Measurements from ENCODE around the gene ELFN2.
"Not testable (repeated sequence)": the region's sequence is repeated elsewhere in the genome, so short reads cannot be mapped to it uniquely, and the experiment has no call there.

Gene ELFN2

GRCh38 chr22:37335806-37336199 is 91.5 kb downstream of the ELFN2 start:
- no peak for DNase-seq (ENCODE audit: low spot score)

DNA sequence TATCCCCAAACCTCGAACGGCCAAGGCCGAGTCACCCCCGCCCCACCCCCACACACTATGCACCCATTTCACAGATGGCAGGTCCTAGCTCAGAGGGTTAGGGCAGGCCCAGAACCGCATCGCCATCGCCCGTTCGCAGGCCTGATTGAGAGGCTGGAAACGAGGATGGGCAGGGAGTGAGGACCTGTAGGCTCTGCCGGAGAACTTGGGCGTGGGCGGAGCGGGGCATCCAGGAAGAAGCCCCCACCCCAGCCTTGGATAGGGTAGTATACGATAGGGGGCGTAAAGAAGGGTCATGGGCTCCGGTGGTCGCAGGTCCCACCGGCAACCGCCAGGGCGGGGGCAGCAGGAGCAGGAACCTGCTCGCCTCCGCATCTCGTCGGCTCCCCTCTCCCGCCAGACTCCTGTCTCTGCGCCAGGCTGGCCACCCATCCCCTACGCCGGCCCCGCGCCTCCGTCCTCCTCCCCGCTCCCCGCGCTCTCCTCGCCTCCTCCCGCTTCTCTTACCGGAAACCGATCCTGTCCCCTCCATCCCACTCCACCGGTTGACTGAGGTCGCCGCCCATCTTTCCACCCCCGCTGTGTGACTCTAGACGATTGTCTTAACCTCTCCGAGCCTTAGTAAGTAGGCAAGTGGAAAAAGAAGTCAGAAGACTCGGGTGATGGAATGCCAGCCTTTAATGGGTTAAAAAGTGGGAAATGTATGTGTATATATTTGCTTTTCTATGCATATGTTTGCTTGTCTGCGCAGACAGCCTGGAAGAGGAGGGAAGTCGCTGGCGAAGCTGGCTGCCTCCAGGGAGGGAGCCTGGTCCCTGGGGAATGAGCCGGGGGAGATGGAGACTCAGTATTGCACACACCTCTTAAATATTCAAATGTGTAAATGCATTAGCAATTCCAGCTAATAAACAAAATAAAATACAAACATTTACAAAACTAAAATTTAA is 92.1 kb downstream of the ELFN2 start:
- DNase-seq (ENCODE audit: low spot score): no peak

- no peak for DNase-seq (ENCODE audit: low spot score)
These were observed 92.8 kb downstream of the ELFN2 start for GRCh38 chr22:37334461-37334858.

DNA sequence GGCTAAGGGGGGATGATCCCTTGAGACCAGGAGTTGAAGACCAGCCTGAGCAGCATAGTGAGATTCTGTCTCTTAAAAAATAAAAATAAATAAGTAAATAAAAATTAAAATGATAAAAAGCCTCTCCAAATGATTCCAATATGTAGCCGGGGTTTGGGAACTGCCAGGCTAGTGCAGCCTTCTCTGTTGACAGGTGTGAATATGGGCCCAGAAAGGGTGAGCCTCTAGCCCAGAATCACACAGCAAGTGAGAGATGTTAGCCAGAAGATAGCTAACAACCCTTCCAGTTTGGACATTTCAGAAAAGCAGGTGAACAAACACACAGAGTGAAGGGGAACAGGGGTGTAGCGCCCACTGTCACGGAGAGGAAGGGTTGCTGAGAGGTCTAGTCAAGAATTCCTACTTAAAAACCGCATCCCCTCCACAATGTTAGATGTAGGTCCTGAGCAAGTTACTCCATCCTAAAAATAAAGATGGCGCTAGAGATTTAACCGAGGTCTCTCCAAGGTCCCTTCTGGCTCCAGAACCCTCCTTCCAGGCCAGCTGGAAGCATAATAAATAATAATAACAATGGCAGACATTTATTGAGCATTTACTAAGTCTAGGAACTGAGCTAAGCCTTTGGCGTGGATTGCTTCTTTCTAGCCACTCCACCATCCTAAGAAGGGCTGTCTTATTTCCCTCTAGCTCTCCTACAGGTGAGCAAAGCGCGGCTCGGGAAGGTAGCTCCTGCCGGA is 93.4 kb downstream of the ELFN2 start:
- no peak for DNase-seq (ENCODE audit: low spot score)

- no peak for DNase-seq (ENCODE audit: low spot score)
These were observed 95.3 kb downstream of the ELFN2 start for GRCh38 chr22:37331856-37332536.

DNA sequence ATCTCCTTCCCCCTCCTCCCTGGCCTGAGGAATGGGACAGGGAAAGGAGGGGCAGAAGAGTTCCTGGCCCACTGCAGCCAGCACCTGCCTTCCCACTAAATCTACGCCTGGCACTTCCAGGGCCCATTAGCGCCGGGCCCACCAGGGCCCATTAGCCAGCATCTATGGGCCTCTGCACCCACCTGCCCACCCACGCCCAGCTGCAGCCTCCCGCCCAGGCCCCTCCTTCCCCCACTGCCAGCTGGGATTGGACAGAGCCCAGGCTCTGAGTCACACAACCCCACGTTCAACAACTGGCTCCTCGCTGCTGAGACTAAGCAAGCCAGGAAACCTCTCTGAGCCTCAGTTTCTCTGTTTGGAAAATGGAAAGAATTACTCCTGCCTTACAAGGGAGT is 96.2 kb downstream of the ELFN2 start:
- DNase-seq (ENCODE audit: low spot score): peak; percentile 84

- peak; percentile 86 for DNase-seq (ENCODE audit: low spot score)
These were observed 96.9 kb downstream of the ELFN2 start for GRCh38 chr22:37330200-37331033.

DNA sequence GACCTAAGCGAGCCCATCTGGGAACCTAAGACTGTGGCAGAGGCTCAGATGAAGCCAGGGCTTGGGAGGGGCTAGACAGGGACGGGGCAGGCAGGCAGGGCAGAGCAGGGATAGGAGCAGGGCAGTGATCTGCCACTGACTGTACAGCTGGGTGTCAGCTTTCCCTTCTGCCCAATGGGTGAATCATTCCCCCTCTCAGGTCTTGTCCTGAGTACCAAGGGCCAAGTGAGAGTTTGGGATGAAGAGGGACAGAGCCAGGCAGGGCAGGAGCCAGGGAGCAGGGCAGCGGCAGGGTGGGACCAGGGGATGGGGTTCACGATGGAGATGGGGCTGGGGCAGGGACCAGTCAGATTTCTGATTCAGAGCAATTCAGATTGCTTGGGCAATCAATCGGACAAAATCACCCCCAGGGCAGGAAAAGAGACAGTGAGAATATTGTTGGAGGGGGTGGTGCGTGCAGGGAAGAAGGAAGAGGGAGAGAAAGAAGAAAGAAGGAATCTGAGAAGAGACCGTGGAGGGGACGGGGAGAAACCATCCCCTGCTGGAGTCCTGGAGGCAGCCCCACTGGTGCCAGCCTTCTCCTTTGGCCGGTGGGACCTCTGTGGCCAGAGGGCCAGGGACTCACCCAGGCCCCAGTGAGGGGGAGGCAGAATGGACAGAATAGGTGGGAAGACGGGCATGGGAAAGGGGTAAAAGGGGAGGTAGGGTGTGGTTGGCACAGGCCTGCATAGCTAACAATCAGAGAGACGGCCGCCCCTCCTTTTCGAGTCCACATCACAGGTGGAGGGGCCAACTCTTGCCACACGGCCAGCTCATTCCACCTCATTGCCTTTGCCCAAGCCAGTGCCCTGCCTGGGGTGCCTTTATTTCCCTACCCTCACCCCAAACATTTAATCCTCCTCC is 97.8 kb downstream of the ELFN2 start:
- peak; percentile 68 for DNase-seq (ENCODE audit: low spot score)

DNA sequence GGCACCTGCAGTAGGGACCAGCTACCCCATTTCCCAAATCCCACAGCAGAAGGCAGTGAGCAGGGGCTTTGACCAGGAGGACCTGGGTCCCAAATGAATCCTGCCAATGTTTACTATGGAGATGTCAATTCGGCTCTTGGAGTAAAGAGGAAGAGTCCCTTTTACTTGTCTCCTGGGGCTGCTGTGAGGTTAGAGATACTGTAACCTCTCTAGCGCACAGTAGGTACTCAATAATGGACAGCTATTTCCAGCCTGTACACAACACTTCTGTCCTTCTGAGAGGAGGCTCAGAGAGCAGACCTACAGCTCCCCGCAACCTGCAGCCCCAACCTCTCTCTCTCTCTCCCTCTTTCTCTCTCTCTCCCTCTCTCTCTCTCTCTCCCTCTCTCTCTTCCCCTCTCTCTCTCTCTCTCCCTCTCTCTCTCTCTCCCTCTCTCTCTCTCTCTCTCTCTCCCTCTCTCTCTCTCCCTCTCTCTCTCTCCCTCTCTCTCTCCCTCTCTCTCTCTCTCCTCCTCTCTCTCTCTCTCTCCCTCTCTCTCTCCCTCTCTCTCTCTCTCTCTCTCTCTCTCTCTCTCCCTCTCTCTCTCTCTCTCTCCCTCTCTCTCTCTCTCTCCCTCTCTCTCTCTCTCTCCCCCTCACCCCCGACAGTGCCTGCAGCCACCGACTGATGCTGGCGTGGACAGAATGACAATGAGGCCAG is 98.6 kb downstream of the ELFN2 start:
- not testable (repeated sequence) for DNase-seq (ENCODE audit: low spot score)

GRCh38 chr22:37328017-37328416 is 99.3 kb downstream of the ELFN2 start:
- DNase-seq (ENCODE audit: low spot score): peak; percentile 51

DNA sequence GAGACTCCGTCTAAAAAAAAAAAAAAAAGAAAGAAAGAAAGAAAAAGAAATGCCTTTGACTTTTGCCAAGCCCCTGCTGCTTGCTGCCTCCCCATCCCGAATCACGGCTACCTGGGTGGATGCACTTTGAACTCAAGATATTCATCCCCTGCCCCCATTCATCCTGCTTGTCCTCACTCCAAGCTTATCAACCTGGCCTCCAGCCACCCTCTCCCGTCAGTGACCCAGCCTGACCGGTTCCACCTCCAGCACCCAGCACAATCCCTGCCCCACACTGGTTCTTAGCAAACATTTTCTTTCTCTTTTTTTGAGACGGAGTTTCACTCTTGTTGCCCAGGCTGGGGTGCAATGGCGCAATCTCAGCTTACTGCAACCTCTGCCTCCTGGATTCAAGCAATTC is 100.6 kb downstream of the ELFN2 start:
- no peak for DNase-seq (ENCODE audit: low spot score)

DNA sequence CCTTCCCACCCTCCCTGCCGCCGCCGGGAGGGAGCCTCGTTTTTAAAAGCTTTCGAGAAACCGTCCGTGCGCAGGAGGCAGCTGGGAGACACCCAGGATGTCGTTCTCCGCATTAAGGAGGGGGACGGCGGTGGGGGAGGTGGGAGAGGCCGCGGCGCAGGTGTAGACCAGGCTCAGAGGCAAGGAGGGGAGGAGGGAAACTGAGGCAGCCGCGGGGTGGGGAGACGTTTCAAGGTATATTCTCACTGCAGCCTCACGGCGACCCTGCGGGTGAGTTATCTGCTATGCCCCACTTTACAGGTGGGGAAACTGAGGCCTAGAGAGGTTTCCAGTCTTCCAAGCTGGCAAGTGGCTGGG is 102.3 kb downstream of the ELFN2 start:
- no peak for DNase-seq (ENCODE audit: low spot score)

GRCh38 chr22:37324340-37325038 is 102.8 kb downstream of the ELFN2 start:
- DNase-seq (ENCODE audit: low spot score): no peak

DNA sequence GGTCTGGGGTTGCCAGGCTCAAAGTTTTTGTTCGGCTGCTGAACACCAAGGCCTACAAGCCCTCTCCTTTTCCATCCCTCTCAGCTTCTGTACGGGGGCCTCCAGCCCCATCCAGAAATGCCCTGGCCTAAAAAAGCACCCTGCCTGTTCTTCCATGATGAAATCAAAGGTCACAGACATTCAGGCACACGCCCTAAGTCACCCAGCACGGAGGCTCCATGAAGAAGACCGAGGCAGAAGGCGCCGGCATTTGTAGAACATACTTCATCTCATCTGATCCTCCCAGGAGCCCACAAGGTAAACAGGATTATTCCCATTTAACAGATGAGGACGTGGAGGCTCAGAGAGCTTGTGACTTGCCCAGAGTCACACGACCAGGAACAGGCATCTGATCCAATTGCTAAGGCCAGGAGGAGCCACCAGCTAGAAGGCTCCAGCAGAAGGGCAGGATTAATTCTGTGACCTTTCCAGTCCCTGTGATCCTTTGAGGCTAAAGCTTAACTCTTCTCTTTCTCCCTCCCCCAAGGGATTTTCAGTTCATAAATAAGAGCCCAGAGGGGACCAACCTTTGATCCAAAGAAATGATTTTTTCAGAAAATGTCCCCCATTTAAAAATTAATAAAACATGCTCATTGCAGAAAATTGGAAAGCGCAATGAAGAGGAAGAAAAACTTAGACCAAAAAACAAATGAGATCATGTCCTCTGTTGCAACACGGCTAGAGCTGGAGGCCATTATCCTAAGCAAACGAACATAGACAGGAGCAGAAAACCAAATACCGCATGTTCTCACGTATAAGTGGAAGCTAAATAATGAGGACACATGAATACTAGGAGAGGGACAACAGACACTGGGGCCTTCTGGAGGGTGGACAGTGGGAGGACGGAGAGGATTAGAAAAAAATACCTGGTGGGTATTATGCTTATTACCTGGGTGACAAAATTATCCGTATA is 106.3 kb downstream of the ELFN2 start:
- DNase-seq (ENCODE audit: low spot score): no peak

GRCh38 chr22:37319469-37319868 is 107.8 kb downstream of the ELFN2 start:
- DNase-seq (ENCODE audit: low spot score): no peak

DNA sequence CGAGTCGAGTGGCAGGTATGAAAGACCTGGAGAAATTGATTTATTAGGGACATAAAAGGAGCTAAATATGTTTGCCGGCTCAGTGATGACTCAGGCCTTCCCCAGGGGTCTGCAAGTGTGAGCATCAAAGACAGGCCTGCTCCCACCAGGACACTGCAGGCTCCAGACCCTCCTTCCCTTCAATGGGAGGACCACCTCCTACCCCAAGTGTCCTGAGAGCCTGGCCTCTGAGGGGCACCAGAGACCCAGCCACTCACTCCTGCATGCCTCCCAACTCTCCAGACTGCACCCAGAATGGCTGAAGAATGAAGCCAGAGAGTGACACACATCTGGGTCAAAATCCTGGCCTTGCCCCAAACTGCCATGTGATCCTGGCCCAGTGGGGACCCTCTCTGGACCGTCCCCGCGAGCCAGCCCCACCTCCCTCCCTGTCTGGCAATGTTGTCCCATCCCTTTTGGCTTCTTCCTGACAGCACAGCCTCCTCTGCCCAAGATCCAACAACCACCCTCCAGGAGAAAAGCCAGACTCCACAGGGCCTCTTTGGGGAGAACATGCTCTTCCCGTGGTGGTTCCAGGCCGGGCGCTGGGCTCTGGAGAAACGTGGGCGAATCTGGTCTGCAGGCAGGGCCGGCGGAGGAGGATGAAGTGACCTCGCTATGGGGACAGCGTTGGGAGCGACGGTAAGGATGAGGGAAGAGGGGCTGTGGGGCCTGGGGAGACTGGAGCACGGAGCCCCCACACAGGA is 108.7 kb downstream of the ELFN2 start:
- no peak for DNase-seq (ENCODE audit: low spot score)

Data from AG08396 (cell line).